GM12801 (cell line): ENCODE measurements around the gene CAB39L.

Source experiments
- CTCF ChIP-seq: IDR thresholded peaks from one replicate; pipeline ENCODE4 v1.5.1; 2011; ENCODE audit warnings: control low read depth; ENCODE audit not compliant: insufficient read length; ENCODE audit errors: extremely low read depth

CAB39L gene

GRCh38 chr13:49374585-49375290 is 69.1 kb downstream of the CAB39L start:
- TF ChIP-seq CTCF: no peak

- no peak for TF ChIP-seq CTCF
These were observed 70.1 kb downstream of the CAB39L start for GRCh38 chr13:49373716-49374115.

GRCh38 chr13:49371943-49372613 is 71.8 kb downstream of the CAB39L start:
- no peak for TF ChIP-seq CTCF

- no peak for TF ChIP-seq CTCF
These were observed 73.5 kb downstream of the CAB39L start for GRCh38 chr13:49370371-49370770.

GRCh38 chr13:49369866-49370265 is 74.0 kb downstream of the CAB39L start:
- no peak for TF ChIP-seq CTCF

GRCh38 chr13:49368688-49369087 is 75.2 kb downstream of the CAB39L start:
- TF ChIP-seq CTCF: no peak

GRCh38 chr13:49367640-49368422 is 76.0 kb downstream of the CAB39L start:
- TF ChIP-seq CTCF: no peak
